Endodermal cell (in vitro differentiated cells): ENCODE measurements around the gene DYNC2H1. TPM values are rescaled to one million over a fixed set of nuclear protein-coding genes. Genes with fewer than 3 reads are reported as not detected.

Experiments
- DNase-seq: peaks from one replicate; pipeline ENCODE4 v3.0.0-alpha.2; 2017
- H3K27ac ChIP-seq: 2 replicates; pipeline ENCODE4 v1.5.1; 2013; ENCODE audit warnings: mild to moderate bottlenecking, low read depth, low read length, moderate library complexity
- H3K27me3 ChIP-seq: 2 replicates; pipeline ENCODE4 v1.6.1; 2013; ENCODE audit warnings: mild to moderate bottlenecking, low read length, moderate library complexity; ENCODE audit not compliant: insufficient read depth, control insufficient read depth, poor library complexity, severe bottlenecking
- H3K36me3 ChIP-seq: 2 replicates; pipeline ENCODE4 v1.7.0; 2013; ENCODE audit warnings: mild to moderate bottlenecking, low read length, moderate library complexity; ENCODE audit not compliant: control insufficient read depth, insufficient read depth
- H3K4me1 ChIP-seq: one replicate; pipeline ENCODE4 v1.7.0; 2013; ENCODE audit warnings: low read length; ENCODE audit not compliant: control insufficient read depth, insufficient read depth
- H3K4me3 ChIP-seq: 2 replicates; pipeline ENCODE4 v1.5.1; 2013; ENCODE audit warnings: mild to moderate bottlenecking, low read length, moderate library complexity
- H3K9ac ChIP-seq: 2 replicates; pipeline ENCODE4 v1.6.1; 2013; ENCODE audit warnings: mild to moderate bottlenecking, low read length, moderate library complexity; ENCODE audit not compliant: poor library complexity, severe bottlenecking; ENCODE audit errors: extremely low read depth
- H3K9me3 ChIP-seq: 2 replicates; pipeline ENCODE4 v1.6.1; 2013; ENCODE audit warnings: mild to moderate bottlenecking, low read length, moderate library complexity; ENCODE audit not compliant: control insufficient read depth
- H3K27ac Mint-ChIP-seq: 2 replicates; pipeline ENCODE4 v1.8.0; 2020; ENCODE audit warnings: mixed read lengths
- H3K27me3 Mint-ChIP-seq: 2 replicates; pipeline ENCODE4 v1.8.0; 2021; ENCODE audit warnings: mild to moderate bottlenecking, mixed read lengths; ENCODE audit not compliant: insufficient read depth
- H3K36me3 Mint-ChIP-seq: 2 replicates; pipeline ENCODE4 v1.8.0; 2020; ENCODE audit warnings: low read depth, mixed read lengths
- H3K4me1 Mint-ChIP-seq: 2 replicates; pipeline ENCODE4 v1.8.0; 2020; ENCODE audit warnings: mixed read lengths
- H3K4me3 Mint-ChIP-seq: 2 replicates; pipeline ENCODE4 v1.8.0; 2020; ENCODE audit warnings: mild to moderate bottlenecking, moderate library complexity, mixed read lengths
- H3K9me3 Mint-ChIP-seq: 2 replicates; pipeline ENCODE4 v1.8.0; 2020; ENCODE audit warnings: mild to moderate bottlenecking, mixed read lengths
- CTCF ChIP-seq: fragments of 200-600 bp; sonication (generic); conservative IDR thresholded peaks from 2 replicates; pipeline ENCODE4 v1.5.0; 2021; ENCODE audit warnings: antibody characterized with exemption, mild to moderate bottlenecking
- WGBS, 2 experiments: methylation state at CpG; one replicate each; pipeline versions ENCODE4 v1.1.5 to v1.1.7; 2013; ENCODE audit warnings: missing lambda C conversion rate in 2 of 2, mixed read lengths in 1 of 2; ENCODE audit not compliant: insufficient coverage in 1 of 2, insufficient read length in 1 of 2; 5-methylcytosine and 5-hydroxymethylcytosine counted together
- total RNA-seq, 2 donors: library from RNA; stranded (reverse); fragmentation: NEBNext Ultra II Directional in 1 of 2; extraction: Animal tissue kit (Norgen Biotek cat#: 25700) in 1 of 2; gene quantifications; 2 replicates in 1 of 2; 3 replicates in 1 of 2; pipeline ENCODE4 v1.2.1, GENCODE V29; 2021

DYNC2H1 gene
- total RNA-seq, 2 donors from 2014 or later = 21.1 to 31.9 TPM

GRCh38 chr11:103418014-103418413 is 308.8 kb downstream of the DYNC2H1 start:
- Histone ChIP-seq H3K9ac (no peak overlapping the region), H3K9me3 (no peaks in the 10 kb centered on the region), H3K27ac (no peak overlapping the region), H3K36me3 (no peaks in the 10 kb centered on the region), H3K4me1 (no peaks in the 10 kb centered on the region), H3K4me3 (no peak overlapping the region), H3K27me3 (no peaks in the 10 kb centered on the region)
- Mint-ChIP-seq H3K27ac (no peak overlapping the region), H3K27me3 (no peaks in the 10 kb centered on the region), H3K36me3 (no peaks in the 10 kb centered on the region), H3K4me1 (no peaks in the 10 kb centered on the region), H3K4me3 (no peak overlapping the region), H3K9me3 (no peaks in the 10 kb centered on the region)
- DNase-seq = no peak
- no peak for TF ChIP-seq CTCF

- H3K36me3 ChIP-seq = no peaks in the 10 kb centered on the region
- H3K27ac ChIP-seq = no peak overlapping the region
- H3K9me3 Mint-ChIP-seq = peaks cover 9% of the 10 kb centered on the region
- no peaks in the 10 kb centered on the region for H3K36me3 Mint-ChIP-seq
- no peaks in the 10 kb centered on the region for H3K27me3 Mint-ChIP-seq
- H3K9ac ChIP-seq = no peak overlapping the region
- H3K9me3 ChIP-seq = peaks cover 13% of the 10 kb centered on the region
- H3K27me3 ChIP-seq = no peaks in the 10 kb centered on the region
- no peak for DNase-seq
- no peaks in the 10 kb centered on the region for H3K4me1 Mint-ChIP-seq
- TF ChIP-seq CTCF = no peak
- no peak overlapping the region for H3K4me3 Mint-ChIP-seq
- no peak overlapping the region for H3K27ac Mint-ChIP-seq
- H3K4me1 ChIP-seq = no peaks in the 10 kb centered on the region
- H3K4me3 ChIP-seq = no peak overlapping the region
- 100% methylated on average over 2 of the region's 2 CpGs for WGBS, 2 experiments
These were observed 311.4 kb downstream of the DYNC2H1 start for GRCh38 chr11:103420593-103420992.

- Histone ChIP-seq H3K9me3 (no peaks in the 10 kb centered on the region), H3K27me3 (no peaks in the 10 kb centered on the region), H3K27ac (no peak overlapping the region), H3K4me1 (no peaks in the 10 kb centered on the region), H3K36me3 (no peaks in the 10 kb centered on the region), H3K4me3 (no peak overlapping the region), H3K9ac (no peak overlapping the region)
- TF ChIP-seq CTCF = no peak
- DNase-seq = no peak
- peaks cover 5% of the 10 kb centered on the region for H3K4me1 Mint-ChIP-seq
- H3K27me3 Mint-ChIP-seq = no peaks in the 10 kb centered on the region
- H3K36me3 Mint-ChIP-seq = no peaks in the 10 kb centered on the region
- 95 to 100% methylated on average over 2 to 6 of the region's 6 CpGs for WGBS, 2 experiments
- no peak overlapping the region for H3K4me3 Mint-ChIP-seq
- no peaks in the 10 kb centered on the region for H3K9me3 Mint-ChIP-seq
- H3K27ac Mint-ChIP-seq = no peak overlapping the region
These were observed 324.3 kb downstream of the DYNC2H1 start for GRCh38 chr11:103433386-103434072.
